Gastroesophageal sphincter (tissue), 4 donors: ENCODE measurements around the gene C1orf21. TPM values are rescaled to one million over a fixed set of nuclear protein-coding genes. Genes with fewer than 3 reads are reported as not detected.
"Not testable (repeated sequence)": the region's sequence is repeated elsewhere in the genome, so short reads cannot be mapped to it uniquely, and the experiment has no call there.

Experiments used
- ATAC-seq: fragments of 150-250 bp; one replicate; pipeline ENCODE4 v1.9.1; 2016; ENCODE audit warnings: mild to moderate bottlenecking, moderate library complexity
- H3K27ac ChIP-seq, 4 donors: fragments of 200-600 bp; sonication (generic) in 3 of 4; 1 replicate in 3 of 4; 2 replicates in 1 of 4; pipeline ENCODE4 v1.5.1; 2016 to 2019
- H3K27me3 ChIP-seq: fragments of 200-600 bp; sonication (generic); one replicate; pipeline ENCODE4 v1.5.1; 2019
- H3K36me3 ChIP-seq, 2 donors: fragments of 200-600 bp; sonication (generic); one replicate each; pipeline ENCODE4 v1.5.1; 2019; ENCODE audit warnings: control low read depth in 1 of 2
- H3K4me1 ChIP-seq, 3 donors: fragments of 200-600 bp; sonication (generic); 1 replicate in 2 of 3; 2 replicates in 1 of 3; pipeline ENCODE4 v1.5.1; 2016 to 2019; ENCODE audit warnings: control low read depth in 2 of 3
- H3K4me3 ChIP-seq, 2 donors: fragments of 200-600 bp; sonication (generic); one replicate each; pipeline ENCODE4 v1.5.1; 2019; ENCODE audit warnings: mild to moderate bottlenecking in 1 of 2, moderate library complexity in 1 of 2
- H3K9me3 ChIP-seq, 3 donors: fragments of 200-600 bp; sonication (generic); one replicate each; pipeline ENCODE4 v1.5.1; 2017 to 2019; ENCODE audit warnings: control low read depth in 2 of 3
- EP300 ChIP-seq: sonication (generic); formaldehyde crosslinking; IDR thresholded peaks from one replicate; pipeline ENCODE4 v1.6.1; 2017; ENCODE audit warnings: antibody characterized with exemption, mild to moderate bottlenecking
- POLR2A ChIP-seq, 2 donors: fragments of 450-650 bp; IDR thresholded peaks; one replicate each; pipeline ENCODE4 v1.6.1; 2017; ENCODE audit warnings: antibody characterized with exemption in 2 of 2, mild to moderate bottlenecking in 2 of 2, moderate library complexity in 1 of 2
- POLR2AphosphoS5 ChIP-seq: sonication (generic); formaldehyde crosslinking; IDR thresholded peaks from one replicate; pipeline ENCODE4 v1.6.1; 2017; ENCODE audit warnings: antibody characterized with exemption
- WGBS, 2 donors: methylation state at CpG; one replicate each; pipeline ENCODE4 v1.1.5; 2018; ENCODE audit warnings: low coverage in 1 of 2; 5-methylcytosine and 5-hydroxymethylcytosine counted together
- total RNA-seq, 4 donors: library from RNA; depleted of rRNA; stranded (reverse); fragments of >200 nt; gene quantifications; one replicate each; pipeline ENCODE4 v1.1.0, GENCODE V29; 2016
- TF ChIP-seq, protein P1 (sequence below), 4 experiments: fragments of 200-600 bp in 2 of 4; fragments of 450-650 bp in 2 of 4; sonication (generic) in 1 of 4; IDR thresholded peaks; one replicate each; pipeline ENCODE4 v1.5.1; 2017 to 2019; ENCODE audit warnings: antibody characterized with exemption in 4 of 4, mild to moderate bottlenecking in 2 of 4, moderate library complexity in 2 of 4

C1orf21 gene
- total RNA-seq, 4 donors from 2014 or later = 81.4 to 167 (median 121) TPM

DNA sequence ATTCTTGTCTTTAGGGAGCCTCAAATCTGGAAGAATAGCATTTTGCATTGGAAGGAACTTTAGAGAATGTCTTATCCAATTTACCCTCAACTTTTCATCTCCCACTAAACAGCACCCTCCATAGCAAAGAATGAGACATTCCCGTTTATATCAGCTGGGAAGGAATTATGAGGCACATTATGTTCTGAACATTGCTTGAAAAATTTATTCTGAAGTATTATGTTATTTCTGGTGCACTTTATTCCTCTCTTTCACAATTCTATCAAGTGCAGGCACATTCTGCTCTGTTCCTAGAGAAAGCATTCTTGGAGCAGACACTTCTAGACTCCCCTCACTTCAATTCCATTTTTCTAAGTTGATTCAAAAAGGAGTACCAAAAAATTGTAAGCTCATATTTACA is 220.0 kb downstream of the C1orf21 start:
- 27 to 36% methylated on average over 1 of the region's 1 CpG for WGBS, 2 donors
- Histone ChIP-seq H3K4me1 (peaks cover 7 to 67% (median 18%) of the 10 kb centered on the region in 3 donors), H3K36me3 (no peaks in the 10 kb centered on the region), H3K9me3 (no peaks in the 10 kb centered on the region), H3K4me3 (no peak overlapping the region), H3K27ac (peak overlapping the region; percentile 65 to 89 (median 80)), H3K27me3 (no peaks in the 10 kb centered on the region)
- TF ChIP-seq EP300 = peak; percentile 58
- no peak for TF ChIP-seq POLR2A (IDR thresholded peaks at IDR 0.05)
- TF ChIP-seq POLR2AphosphoS5 = peak; percentile 89
- TF ChIP-seq, protein P1, sequence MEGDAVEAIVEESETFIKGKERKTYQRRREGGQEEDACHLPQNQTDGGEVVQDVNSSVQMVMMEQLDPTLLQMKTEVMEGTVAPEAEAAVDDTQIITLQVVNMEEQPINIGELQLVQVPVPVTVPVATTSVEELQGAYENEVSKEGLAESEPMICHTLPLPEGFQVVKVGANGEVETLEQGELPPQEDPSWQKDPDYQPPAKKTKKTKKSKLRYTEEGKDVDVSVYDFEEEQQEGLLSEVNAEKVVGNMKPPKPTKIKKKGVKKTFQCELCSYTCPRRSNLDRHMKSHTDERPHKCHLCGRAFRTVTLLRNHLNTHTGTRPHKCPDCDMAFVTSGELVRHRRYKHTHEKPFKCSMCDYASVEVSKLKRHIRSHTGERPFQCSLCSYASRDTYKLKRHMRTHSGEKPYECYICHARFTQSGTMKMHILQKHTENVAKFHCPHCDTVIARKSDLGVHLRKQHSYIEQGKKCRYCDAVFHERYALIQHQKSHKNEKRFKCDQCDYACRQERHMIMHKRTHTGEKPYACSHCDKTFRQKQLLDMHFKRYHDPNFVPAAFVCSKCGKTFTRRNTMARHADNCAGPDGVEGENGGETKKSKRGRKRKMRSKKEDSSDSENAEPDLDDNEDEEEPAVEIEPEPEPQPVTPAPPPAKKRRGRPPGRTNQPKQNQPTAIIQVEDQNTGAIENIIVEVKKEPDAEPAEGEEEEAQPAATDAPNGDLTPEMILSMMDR (IDR thresholded peaks at IDR 0.05) = peak in 2 of 4 experiments; percentile 15 to 33
- ATAC-seq = peak; percentile 84

DNA sequence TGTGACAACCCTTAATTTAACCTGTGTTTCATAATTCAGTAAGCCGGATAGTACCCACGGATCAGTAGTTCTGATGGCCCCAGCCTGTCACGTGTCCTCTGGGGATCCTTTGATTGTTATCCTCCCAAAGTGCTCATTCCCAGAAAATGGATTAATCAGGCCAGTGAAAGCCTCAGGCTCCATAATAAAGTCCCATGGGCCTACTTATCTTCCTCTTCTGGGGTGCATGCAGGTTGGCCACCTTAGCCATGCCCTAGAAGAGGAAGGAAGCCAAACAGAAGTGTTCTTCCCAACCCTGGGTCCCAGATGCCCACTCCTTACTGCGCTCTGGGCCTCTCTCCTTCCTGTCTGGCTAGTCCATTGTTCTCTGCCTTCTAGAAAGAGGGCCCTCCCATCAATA is 221.8 kb downstream of the C1orf21 start:
- Histone ChIP-seq H3K4me3 (no peak overlapping the region), H3K27ac (peak overlapping the region; percentile 5 to 89 (median 85)), H3K36me3 (no peaks in the 10 kb centered on the region), H3K27me3 (no peaks in the 10 kb centered on the region), H3K9me3 (no peaks in the 10 kb centered on the region), H3K4me1 (peaks cover 9 to 80% (median 18%) of the 10 kb centered on the region in 3 donors)
- TF ChIP-seq, protein P1 (IDR thresholded peaks at IDR 0.05) = no peak
- TF ChIP-seq EP300 (no peak), POLR2A (IDR thresholded peaks at IDR 0.05) (no peak), POLR2AphosphoS5 (no peak)
- ATAC-seq = no peak
- 96% methylated on average over 3 of the region's 4 CpGs; no CpG with 5 or more reads in 1 of the 2 donors for WGBS, 2 donors

DNA sequence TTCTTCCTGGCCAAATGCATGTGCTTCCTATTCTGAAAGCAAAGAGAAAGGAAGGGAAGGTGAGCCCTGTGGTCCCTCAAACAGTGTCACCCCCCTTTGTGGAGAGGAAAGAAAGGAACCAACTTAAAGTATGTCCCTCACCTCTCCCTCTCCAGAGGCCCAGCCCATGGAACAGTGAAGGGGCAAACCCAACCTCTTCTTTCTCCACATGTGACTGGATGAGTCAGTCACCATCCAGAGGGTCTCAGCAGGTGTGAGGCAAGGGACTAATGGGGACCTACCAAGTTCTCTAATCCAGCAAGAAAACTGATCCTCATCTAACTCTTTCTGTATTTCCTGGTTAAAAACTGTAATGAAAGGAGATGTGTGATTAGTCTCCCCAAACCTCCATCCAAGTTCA is 222.2 kb downstream of the C1orf21 start:
- Histone ChIP-seq H3K4me1 (peaks cover 9 to 80% (median 18%) of the 10 kb centered on the region in 3 donors), H3K4me3 (no peak overlapping the region), H3K9me3 (no peaks in the 10 kb centered on the region), H3K27ac (peak overlapping the region; percentile 5 to 89 (median 85)), H3K36me3 (no peaks in the 10 kb centered on the region), H3K27me3 (no peaks in the 10 kb centered on the region)
- no peak for ATAC-seq
- TF ChIP-seq, protein P1 (IDR thresholded peaks at IDR 0.05) = no peak
- TF ChIP-seq POLR2A (IDR thresholded peaks at IDR 0.05) (no peak), POLR2AphosphoS5 (no peak), EP300 (no peak)

DNA sequence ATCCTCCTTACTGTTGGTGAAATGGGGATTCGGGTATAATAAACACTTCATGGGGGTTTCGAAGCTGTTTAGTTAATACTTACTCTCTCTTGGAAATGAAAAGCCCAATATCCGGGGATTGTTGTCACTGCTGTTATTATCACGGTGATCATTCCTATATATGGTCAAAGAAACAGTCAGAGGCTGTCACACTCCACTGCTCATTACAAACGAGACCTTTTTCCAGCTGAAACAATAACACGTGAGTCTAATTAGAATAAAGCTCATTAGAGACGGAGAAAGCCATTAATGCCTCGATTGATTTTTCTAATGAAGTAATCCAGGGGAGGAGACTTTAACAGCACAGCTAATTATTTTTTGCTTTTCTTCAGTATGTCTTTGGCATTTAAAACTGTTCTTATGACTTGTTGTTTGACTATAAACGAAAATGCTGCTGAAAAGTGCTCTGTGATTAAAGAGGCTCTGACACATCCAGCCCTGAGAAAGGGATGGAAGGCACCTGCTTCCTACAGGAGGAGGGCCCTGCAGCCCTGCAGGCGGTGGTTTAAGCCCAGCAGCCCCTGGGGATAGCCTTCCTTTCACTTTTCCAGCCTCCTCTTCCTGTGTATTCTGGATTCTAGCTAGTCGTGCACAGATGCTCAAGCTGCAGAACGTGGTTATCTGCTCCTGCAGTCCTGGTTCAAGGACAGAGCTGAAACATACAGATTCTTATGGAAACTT is 224.2 kb downstream of the C1orf21 start:
- H3K4me3 ChIP-seq = peak overlapping the region; percentile 1 to 30
- peak overlapping the region; percentile 82 to 92 (median 88) for H3K27ac ChIP-seq
- peak; percentile 70 for ATAC-seq
- 12 to 13% methylated on average over 10 to 12 of the region's 12 CpGs for WGBS, 2 donors
- H3K4me1 ChIP-seq = peaks cover 9 to 87% (median 23%) of the 10 kb centered on the region in 3 donors
- H3K27me3 ChIP-seq = no peaks in the 10 kb centered on the region
- no peaks in the 10 kb centered on the region for H3K9me3 ChIP-seq
- no peaks in the 10 kb centered on the region for H3K36me3 ChIP-seq
- TF ChIP-seq POLR2AphosphoS5 (peak; percentile 23), EP300 (no peak), POLR2A (IDR thresholded peaks at IDR 0.05) (no peak)
- TF ChIP-seq, protein P1 (IDR thresholded peaks at IDR 0.05) = no peak

DNA sequence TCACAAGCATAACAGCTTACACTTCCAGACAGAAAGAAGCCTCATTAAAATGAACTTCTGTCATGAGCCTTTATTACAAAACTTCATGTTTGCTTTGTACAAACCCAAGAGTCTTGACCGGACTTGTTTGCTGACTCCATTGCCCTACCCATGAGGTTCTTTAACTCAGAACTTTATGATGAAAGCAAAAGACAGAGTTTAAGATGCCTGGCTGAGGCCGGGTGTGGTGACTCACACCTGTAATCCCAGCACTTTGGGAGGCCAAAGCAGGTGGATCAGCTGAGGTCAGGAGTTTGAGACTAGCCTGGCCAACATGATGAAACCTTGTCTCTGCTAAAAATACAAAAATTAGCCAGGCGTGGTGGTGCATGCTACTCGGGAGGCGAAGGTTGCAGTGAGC is 225.4 kb downstream of the C1orf21 start:
- Histone ChIP-seq H3K27ac (peak overlapping the region; percentile 33 to 92 (median 85)), H3K4me1 (peaks cover 4 to 78% (median 20%) of the 10 kb centered on the region in 3 donors)
- not testable (repeated sequence) for ATAC-seq

More for the DNA sequence above, 225.4 kb downstream of the C1orf21 start:
- 80 to 93% methylated on average over 2 to 5 of the region's 5 CpGs for WGBS, 2 donors
- H3K4me3 ChIP-seq, H3K36me3 ChIP-seq, H3K27me3 ChIP-seq, H3K9me3 ChIP-seq: not testable (repeated sequence)
